Breast epithelium (tissue), 4 donors: ENCODE data around the gene ELANE. TPM values are rescaled to one million over a fixed set of nuclear protein-coding genes. Genes with fewer than 3 reads are reported as not detected.
A peak's percentile ranks its signal among the peaks of the same experiment; 100 is the strongest.

Experiments used
- DNase-seq, 2 donors: peaks; one replicate each; pipeline ENCODE4 v3.0.0-alpha.2; 2019; ENCODE audit warnings: low spot score in 2 of 2
- H3K27ac ChIP-seq, 2 donors: fragments of 200-600 bp; sonication (generic) in 1 of 2; one replicate each; pipeline ENCODE4 v1.5.1; 2016 to 2019; ENCODE audit warnings: mild to moderate bottlenecking in 1 of 2
- H3K27me3 ChIP-seq, 2 donors: fragments of 200-600 bp; sonication (generic) in 1 of 2; one replicate each; pipeline versions ENCODE4 v1.5.1 to v1.6.0; 2017 to 2019; ENCODE audit warnings: control low read depth in 1 of 2, mild to moderate bottlenecking in 1 of 2
- H3K36me3 ChIP-seq: fragments of 200-600 bp; one replicate; pipeline ENCODE4 v1.5.1; 2019
- H3K4me1 ChIP-seq, 2 donors: fragments of 200-600 bp; sonication (generic); one replicate each; pipeline ENCODE4 v1.5.1; 2016 to 2019; ENCODE audit warnings: control low read depth in 1 of 2
- H3K4me3 ChIP-seq, 3 donors: fragments of 200-600 bp; sonication (generic); 1 replicate in 2 of 3; 2 replicates in 1 of 3; pipeline ENCODE4 v1.5.1; 2016 to 2019; ENCODE audit warnings: mild to moderate bottlenecking in 3 of 3, moderate library complexity in 2 of 3
- H3K9me3 ChIP-seq, 2 donors: fragments of 200-600 bp; sonication (generic) in 1 of 2; one replicate each; pipeline ENCODE4 v1.5.1; 2016 to 2019; ENCODE audit warnings: control low read depth in 1 of 2
- POLR2A ChIP-seq: fragments of 450-650 bp; IDR thresholded peaks from one replicate; pipeline ENCODE4 v1.6.1; 2016; ENCODE audit warnings: antibody characterized with exemption, mild to moderate bottlenecking, moderate library complexity
- POLR2AphosphoS5 ChIP-seq, 3 donors: sonication (generic); formaldehyde crosslinking; IDR thresholded peaks; one replicate each; pipeline ENCODE4 v1.6.1; 2017; ENCODE audit warnings: antibody characterized with exemption in 3 of 3
- intact Hi-C: fragments of 100-400 bp; cut with DNase I; formaldehyde crosslinking; loops from one replicate; pipeline ENCODE4 v1.15.1; 2023; ENCODE audit warnings: low total_unique reads
- total RNA-seq, 3 donors: library from RNA; depleted of rRNA; stranded (reverse); fragments of >200 nt; gene quantifications; one replicate each; pipeline ENCODE4 v1.1.0, GENCODE V29; 2016
- TF ChIP-seq, protein P1 (sequence below), 3 donors: fragments of 450-650 bp; IDR thresholded peaks; one replicate each; pipeline ENCODE4 v1.5.1; 2016 to 2017; ENCODE audit warnings: antibody characterized with exemption in 3 of 3, mild to moderate bottlenecking in 3 of 3, moderate library complexity in 3 of 3

Gene ELANE
- total RNA-seq, 3 donors from 2014 or later, result 0.98 to 5.0 (median 1.0) TPM

DNA sequence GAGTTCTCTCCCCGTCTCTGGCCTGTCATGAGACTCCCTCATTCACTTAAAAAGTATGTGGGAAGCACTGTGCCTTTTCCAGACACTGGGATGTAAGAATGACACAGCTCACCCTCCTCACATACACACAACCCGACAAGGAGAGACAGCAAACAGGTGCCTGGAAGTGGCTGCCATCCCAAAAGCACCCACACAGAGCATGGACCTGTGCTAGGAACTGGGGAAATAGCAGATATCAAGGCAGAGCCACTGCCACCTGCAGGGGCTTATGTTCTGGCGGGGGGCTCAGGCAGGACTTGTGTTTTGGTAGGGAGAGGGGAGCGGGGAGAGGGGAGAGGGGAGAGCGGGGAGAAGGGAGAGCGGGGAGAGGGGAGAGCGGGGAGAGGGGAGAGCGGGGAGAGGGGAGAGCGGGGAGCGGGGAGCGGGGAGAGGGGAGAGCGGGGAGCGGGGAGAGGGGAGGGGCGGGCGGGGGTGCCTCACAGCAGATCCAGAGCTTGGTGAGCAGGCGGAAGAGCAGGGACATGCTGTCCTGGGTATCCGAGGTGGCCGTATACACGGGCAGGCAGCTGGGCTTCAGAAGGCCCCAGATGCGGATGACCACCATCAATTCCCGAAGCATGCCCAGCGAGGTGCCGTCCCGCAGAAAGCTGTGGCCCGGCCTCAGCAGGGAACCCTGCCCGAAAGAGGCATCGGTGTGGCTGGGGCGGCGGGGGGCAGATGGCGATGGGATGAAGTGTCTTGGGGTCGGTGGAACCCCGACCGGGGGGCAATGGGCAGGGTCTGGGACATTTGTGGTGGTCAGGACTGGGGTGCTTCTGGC lies 19.6 kb downstream of the ELANE start:
- Histone ChIP-seq H3K27ac (peak overlapping the region; percentile 4 to 74), H3K27me3 (no peaks in the 10 kb centered on the region), H3K4me3 (no peak overlapping the region), H3K4me1 (no peaks in the 10 kb centered on the region), H3K9me3 (no peaks in the 10 kb centered on the region), H3K36me3 (no peaks in the 10 kb centered on the region)
- TF ChIP-seq POLR2AphosphoS5 (IDR thresholded peaks at IDR 0.05), result no peak
- intact Hi-C loops, result no loop called here
- DNase-seq, result no peak

DNA sequence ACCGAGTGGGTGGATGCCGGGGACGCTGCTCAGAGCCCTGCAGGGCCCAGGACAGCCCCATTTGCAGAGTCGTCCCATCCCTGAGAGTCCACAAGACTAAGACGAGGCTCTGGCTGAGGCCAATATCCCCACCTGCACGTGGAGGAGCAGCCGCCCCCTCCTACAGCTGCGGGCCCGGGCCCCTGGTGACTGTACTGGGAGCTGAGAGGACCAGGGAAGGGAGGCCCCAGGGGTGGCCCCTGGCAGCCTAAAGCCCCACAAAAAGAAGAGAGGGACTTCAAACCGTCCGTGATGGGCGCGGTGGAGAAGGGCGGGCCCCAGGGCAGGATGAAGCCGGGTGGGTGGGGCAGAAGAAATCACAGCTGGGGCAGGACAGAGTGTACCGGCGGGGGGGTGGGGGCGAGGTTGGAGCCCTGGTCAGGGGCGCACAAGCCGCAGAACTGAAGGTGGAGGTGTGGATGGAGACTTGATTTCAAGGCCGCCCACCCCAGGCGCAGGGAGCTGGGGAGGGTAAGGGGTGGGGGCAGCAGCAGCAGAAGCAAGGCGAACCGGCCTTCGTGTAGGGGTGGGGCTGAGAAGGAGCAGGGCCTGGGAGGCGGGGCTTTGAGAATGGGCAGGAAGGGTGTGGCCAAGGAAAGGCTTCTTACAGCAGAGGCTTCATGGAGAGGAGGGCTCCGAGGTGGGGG lies 20.3 kb downstream of the ELANE start:
- Histone ChIP-seq H3K9me3 (no peaks in the 10 kb centered on the region), H3K27me3 (no peaks in the 10 kb centered on the region), H3K4me3 (no peak overlapping the region), H3K36me3 (no peaks in the 10 kb centered on the region), H3K27ac (peak overlapping the region; percentile 4 to 74), H3K4me1 (no peaks in the 10 kb centered on the region)
- DNase-seq, result no peak
- TF ChIP-seq POLR2AphosphoS5 (IDR thresholded peaks at IDR 0.05) (no peak), POLR2A (no peak)
- TF ChIP-seq, protein P1, sequence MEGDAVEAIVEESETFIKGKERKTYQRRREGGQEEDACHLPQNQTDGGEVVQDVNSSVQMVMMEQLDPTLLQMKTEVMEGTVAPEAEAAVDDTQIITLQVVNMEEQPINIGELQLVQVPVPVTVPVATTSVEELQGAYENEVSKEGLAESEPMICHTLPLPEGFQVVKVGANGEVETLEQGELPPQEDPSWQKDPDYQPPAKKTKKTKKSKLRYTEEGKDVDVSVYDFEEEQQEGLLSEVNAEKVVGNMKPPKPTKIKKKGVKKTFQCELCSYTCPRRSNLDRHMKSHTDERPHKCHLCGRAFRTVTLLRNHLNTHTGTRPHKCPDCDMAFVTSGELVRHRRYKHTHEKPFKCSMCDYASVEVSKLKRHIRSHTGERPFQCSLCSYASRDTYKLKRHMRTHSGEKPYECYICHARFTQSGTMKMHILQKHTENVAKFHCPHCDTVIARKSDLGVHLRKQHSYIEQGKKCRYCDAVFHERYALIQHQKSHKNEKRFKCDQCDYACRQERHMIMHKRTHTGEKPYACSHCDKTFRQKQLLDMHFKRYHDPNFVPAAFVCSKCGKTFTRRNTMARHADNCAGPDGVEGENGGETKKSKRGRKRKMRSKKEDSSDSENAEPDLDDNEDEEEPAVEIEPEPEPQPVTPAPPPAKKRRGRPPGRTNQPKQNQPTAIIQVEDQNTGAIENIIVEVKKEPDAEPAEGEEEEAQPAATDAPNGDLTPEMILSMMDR (IDR thresholded peaks at IDR 0.05), result no peak
- intact Hi-C loops, result no loop called here

DNA sequence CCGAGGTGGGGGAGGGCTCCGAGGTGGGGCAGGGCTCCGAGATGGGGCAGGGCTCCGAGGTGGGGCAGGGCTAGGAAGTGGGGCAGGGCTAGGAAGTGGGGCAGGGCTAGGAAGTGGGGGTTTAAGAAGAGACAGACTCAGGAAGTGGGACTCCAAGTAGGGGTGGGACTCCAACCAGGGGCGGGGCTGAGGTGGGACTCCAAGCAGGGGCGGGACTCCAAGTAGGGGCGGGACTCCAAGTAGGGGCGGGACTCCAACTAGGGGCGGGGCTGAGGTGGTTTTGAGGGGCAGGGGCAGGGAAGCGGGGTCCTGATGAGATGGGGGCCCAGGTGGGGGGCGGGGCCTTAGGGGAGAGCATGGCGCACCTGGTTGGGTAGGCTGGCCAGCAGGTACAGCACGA lies 21.0 kb downstream of the ELANE start:
- H3K4me1 ChIP-seq, result no peaks in the 10 kb centered on the region
- no peaks in the 10 kb centered on the region for H3K36me3 ChIP-seq
- intact Hi-C loops, result no loop called here
- H3K27ac ChIP-seq, result no peak overlapping the region
- no peak for DNase-seq
- no peaks in the 10 kb centered on the region for H3K27me3 ChIP-seq
- H3K9me3 ChIP-seq, result no peaks in the 10 kb centered on the region
- H3K4me3 ChIP-seq, result no peak overlapping the region
- TF ChIP-seq POLR2AphosphoS5 (IDR thresholded peaks at IDR 0.05) (no peak), POLR2A (no peak)
- TF ChIP-seq, protein P1 (IDR thresholded peaks at IDR 0.05), result no peak

DNA sequence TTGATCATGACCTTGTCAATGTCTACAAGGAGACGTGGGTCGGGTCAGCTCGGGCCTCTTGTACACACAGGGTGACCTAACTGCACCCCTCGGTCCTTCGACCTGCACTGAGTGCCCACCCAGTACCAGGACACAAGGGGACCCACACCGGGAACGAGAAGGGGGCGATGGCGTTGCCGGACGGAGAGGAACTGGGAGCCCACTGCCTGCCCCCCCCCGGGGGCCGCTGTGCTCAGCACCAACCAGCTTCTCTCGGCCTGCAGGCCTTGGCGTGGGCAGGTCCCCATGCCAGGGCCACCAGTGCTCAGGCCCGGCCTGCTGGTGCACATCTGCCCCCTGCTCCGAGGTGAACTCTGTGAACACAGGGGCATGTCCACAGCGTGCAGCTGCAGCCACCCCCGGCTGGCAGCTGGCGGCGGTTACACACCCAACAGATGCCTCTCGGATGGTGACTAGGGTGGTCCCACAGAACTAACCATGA lies 21.5 kb downstream of the ELANE start:
- Histone ChIP-seq H3K36me3 (no peaks in the 10 kb centered on the region), H3K27ac (no peak overlapping the region), H3K27me3 (no peaks in the 10 kb centered on the region), H3K4me3 (no peak overlapping the region), H3K9me3 (no peaks in the 10 kb centered on the region), H3K4me1 (no peaks in the 10 kb centered on the region)
- no peak for DNase-seq
- intact Hi-C loops, result no loop called here
- TF ChIP-seq POLR2AphosphoS5 (IDR thresholded peaks at IDR 0.05) (no peak), POLR2A (no peak)
- TF ChIP-seq, protein P1 (IDR thresholded peaks at IDR 0.05), result no peak

DNA sequence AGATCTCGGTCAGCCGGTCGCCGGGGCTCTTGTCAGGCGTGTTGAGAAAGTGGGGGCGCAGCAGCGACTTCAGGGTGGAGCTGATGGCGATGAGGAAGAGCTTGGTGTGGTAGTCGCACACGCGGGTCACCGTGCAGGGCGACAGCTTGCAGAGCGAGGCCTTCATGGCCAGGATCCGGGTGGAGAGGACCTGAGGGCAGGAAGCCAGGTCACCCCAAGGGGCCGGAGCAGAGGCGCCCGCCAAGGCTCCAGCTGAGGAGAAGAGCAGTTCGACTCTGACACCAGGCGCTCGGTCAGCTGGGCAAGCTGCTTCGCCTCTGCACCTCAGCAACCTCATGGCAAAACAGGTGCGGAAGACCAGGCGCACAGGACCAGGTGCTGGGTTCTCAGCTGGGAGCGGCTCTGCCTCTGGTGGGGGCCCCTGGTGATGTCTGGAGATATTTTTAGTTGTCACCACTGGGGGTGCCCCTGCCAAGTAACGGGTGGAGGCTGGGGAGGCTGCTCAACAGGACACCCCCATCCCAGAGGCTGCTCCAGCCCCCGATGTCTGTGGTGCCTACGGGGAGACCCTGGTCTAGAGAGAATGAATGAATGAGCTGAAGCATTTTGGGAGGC lies 23.3 kb downstream of the ELANE start:
- Histone ChIP-seq H3K36me3 (no peaks in the 10 kb centered on the region), H3K4me3 (no peak overlapping the region), H3K9me3 (no peaks in the 10 kb centered on the region), H3K27ac (no peak overlapping the region), H3K4me1 (no peaks in the 10 kb centered on the region), H3K27me3 (no peaks in the 10 kb centered on the region)
- intact Hi-C loops, result no loop called here
- no peak for DNase-seq
- TF ChIP-seq POLR2A (no peak), POLR2AphosphoS5 (IDR thresholded peaks at IDR 0.05) (no peak)
- TF ChIP-seq, protein P1 (IDR thresholded peaks at IDR 0.05), result no peak
